RWPE1 (cell line): ENCODE results near the gene ECE1.

ENCODE experiments used
- CTCF ChIA-PET: fragments of 350-600 bp; sonication (Branson Sonifier 250); formaldehyde crosslinking; extraction: SDS; loops from one replicate; lab custom pipeline; 2021; lab: Yijun Ruan, JAX
- POLR2A ChIA-PET: fragments of 400-600 bp; formaldehyde crosslinking; extraction: SDS; loops from one replicate; lab custom pipeline; 2020; ENCODE audit warnings: antibody characterized with exemption; ENCODE audit not compliant: low non-redundant PET; lab: Yijun Ruan, JAX
- DNase-seq: peaks from one replicate; pipeline ENCODE4 v3.0.0; 2012; ENCODE audit warnings: low spot score
- H3K27ac ChIP-seq: fragments of 450-650 bp; 2 replicates; pipeline ENCODE4 v1.5.1; 2017
- TF ChIP-seq, protein P1 (sequence below): fragments of 450-650 bp; conservative IDR thresholded peaks from 2 replicates; pipeline ENCODE4 v1.5.1; 2017; ENCODE audit warnings: low read depth, mild to moderate bottlenecking

The ECE1 gene

DNA sequence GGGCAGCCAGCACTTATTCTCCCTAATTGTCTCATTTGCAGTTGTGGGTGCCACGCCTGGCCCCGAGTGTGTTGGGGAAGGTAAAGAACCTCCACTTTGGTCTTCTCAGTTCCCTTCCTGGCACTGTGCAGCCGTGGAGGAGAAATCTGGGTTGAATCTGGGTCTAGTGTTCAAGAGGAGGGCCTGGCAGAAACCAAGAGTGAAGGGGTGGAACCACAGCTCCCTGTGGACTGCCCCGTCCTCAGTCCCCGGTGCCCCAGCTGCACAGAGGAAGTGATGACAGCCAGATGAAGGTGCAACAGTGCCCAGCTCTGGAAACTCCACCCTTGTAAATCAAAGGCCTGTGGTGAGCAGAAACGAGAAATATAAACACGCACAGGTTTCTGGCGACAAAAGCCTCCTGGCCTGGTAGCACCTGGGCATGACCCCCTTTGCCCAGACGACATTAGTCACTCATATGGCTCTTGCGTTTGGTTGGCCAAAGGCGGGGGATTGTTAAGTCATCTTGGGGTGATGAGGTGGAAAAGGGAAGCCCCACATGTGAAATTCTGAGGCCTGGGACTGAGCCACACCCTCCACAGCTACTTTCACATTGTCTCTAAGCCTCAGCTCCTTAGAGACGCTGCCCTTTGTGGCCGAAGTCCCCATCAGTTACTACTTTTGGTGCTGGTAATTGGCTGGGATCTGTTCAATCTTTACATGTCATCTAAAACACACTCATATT is 4.2 kb upstream of the ECE1 start:
- TF ChIP-seq, protein P1, sequence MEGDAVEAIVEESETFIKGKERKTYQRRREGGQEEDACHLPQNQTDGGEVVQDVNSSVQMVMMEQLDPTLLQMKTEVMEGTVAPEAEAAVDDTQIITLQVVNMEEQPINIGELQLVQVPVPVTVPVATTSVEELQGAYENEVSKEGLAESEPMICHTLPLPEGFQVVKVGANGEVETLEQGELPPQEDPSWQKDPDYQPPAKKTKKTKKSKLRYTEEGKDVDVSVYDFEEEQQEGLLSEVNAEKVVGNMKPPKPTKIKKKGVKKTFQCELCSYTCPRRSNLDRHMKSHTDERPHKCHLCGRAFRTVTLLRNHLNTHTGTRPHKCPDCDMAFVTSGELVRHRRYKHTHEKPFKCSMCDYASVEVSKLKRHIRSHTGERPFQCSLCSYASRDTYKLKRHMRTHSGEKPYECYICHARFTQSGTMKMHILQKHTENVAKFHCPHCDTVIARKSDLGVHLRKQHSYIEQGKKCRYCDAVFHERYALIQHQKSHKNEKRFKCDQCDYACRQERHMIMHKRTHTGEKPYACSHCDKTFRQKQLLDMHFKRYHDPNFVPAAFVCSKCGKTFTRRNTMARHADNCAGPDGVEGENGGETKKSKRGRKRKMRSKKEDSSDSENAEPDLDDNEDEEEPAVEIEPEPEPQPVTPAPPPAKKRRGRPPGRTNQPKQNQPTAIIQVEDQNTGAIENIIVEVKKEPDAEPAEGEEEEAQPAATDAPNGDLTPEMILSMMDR = no peak
- POLR2A ChIA-PET = no interaction called here
- DNase-seq = no peak
- H3K27ac ChIP-seq = peak overlapping the region; percentile 78
- CTCF ChIA-PET = interaction anchor here (1.2 to 1.3 kb wide), 2 partner anchors 39 to 74 kb away, joined by 3 read pairs; no protein-coding TSS in a partner anchor

DNA sequence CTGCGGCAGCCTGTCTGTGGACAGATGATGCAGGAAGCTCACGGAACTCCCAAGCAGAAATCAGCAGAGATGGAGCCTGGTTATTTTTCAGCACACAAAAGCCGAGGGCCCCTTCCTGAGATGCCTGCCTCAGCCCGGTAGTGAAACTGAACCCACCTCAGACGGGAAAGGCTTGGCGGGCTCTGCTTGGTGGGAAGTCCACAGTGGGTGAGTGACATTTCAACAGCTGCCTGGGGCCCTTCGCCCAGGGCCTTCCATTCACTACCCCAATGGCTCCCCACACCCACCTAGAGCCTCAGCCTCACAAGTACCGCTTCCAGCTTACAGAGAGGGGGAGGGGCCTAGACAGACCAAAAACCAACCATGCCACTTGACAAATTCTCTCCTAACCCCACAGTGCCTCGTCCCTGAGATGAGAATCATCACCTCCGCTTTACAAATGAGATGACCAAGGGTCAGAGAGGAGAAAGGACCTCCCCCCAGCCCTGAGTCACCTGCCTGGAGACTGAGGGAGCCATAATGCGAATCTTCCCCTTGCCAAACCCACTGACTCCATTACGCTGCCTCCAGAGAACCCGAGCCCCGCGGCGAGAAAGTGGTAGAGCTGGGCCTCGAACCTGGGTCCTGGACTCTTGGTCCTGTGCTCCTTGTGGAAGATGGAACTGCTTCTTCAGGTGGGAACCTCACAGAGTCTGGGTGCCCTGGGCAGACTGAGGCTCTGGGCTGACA is 3.4 kb upstream of the ECE1 start:
- DNase-seq = no peak
- ChIA-PET POLR2A (no interaction called here), CTCF (no interaction called here)
- TF ChIP-seq, protein P1 = no peak
- peak overlapping the region; percentile 78 for H3K27ac ChIP-seq

DNA sequence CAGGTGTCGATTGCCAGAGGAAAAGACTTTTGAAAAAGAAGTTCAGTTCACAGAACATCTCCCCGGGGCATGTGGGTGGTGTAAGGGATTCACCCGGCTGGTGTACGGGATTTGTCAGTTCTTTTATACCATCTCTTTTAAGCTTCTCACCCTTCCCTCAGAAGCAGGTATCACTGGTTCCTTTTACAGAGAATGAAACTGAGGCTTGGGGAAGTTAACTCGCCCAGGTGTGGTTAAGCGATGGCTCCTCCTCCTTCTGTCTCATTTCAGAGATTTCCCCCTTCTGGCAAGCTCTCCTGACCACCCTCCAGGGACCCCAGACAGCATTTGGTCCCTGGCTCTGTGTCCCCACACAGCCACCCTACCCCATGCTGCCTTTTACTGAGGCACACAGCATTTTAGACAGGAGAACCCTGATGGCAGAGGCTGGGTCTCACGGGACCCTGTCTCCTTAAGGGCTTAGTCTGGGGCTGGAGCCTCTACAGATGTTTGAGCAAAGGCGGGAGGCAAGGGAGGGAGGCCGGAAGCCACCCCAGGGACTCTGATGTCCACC is 2.8 kb upstream of the ECE1 start:
- POLR2A ChIA-PET = no interaction called here
- TF ChIP-seq, protein P1 = no peak
- no peak for DNase-seq
- CTCF ChIA-PET = no interaction called here
- H3K27ac ChIP-seq = peak overlapping the region; percentile 78

DNA sequence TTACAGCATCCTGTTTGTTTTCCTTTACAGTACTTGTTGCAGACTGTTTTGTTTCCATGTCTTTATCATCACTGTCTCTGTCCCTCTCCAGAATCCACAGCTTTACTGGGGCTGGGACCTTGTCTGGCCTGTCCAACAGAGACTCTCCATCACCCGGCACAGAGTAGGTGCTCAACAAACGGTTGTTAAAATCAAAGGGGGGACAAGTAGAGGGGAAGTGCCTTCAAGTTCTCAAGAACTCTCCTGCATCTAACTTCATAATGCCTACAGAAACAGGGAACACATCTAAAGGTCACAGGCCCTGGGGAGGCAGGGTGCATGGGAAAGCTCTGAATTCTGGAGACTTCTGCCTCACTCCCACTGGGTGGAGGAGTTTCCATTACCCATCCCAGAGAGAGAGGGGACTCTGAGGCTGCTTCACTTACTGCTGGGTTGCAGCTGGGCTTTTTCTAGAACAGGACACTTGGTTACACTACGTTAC is 2.3 kb upstream of the ECE1 start:
- H3K27ac ChIP-seq = peak overlapping the region; percentile 78; the same call in 1 of the 2 replicates
- ChIA-PET CTCF (interaction anchor here (0.6 kb wide), 1 partner anchor 30 kb away, joined by 3 read pairs; no protein-coding TSS in a partner anchor), POLR2A (no interaction called here)

DNA sequence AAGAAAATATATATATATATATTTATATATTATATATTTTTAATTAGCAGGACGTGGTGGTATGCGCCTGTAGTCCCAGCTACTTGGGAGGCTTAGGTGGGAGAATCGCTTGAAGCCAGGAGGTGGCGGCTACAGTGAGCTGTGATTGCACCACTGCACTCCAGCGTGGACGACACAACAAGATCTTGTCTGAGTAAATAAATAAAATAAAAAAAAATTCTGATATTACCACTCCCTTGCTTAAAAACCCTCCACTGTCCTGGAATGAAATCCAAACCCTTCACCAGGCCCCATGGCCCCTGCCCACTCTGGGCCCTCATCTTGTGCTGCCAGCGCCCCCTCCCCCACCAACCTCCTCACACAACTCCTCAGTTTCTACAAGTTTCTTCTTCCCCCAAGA is 1.7 kb upstream of the ECE1 start:
- DNase-seq = no peak
- TF ChIP-seq, protein P1 = no peak
- ChIA-PET POLR2A (no interaction called here), CTCF (interaction anchor here (0.6 kb wide), 1 partner anchor 30 kb away, joined by 3 read pairs; no protein-coding TSS in a partner anchor)
- no peak overlapping the region; the same call in 1 of the 2 replicates for H3K27ac ChIP-seq

More for the DNA sequence above, 2.3 kb upstream of the ECE1 start:
- TF ChIP-seq, protein P1 = no peak
- DNase-seq = no peak

DNA sequence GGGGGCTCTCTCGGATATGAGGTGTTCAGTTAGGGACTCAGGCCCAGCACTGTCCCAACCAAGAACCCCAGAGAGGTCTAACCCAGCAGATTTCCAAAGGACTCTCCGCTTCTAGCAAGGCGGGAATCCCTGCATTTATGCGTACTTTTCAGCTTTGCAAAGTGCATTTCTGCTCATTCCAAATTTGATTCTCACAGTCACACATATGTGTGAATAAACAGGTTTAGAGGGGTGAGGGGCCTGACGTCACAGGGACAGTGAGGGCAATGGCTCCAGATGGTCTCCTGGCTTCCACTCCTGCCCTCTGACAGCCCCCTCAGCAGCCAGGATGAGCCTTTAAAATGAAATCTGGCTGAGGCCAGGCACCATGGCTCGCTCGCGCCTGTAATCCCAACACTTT is 921 bp upstream of the ECE1 start:
- CTCF ChIA-PET = interaction anchor here (0.6 to 1.0 kb wide), 2 partner anchors 15 to 77 kb away, joined by 4 to 6 read pairs; no protein-coding TSS in a partner anchor
- H3K27ac ChIP-seq = peak overlapping the region; percentile 73
- TF ChIP-seq, protein P1 = no peak
- POLR2A ChIA-PET = no interaction called here
- no peak for DNase-seq
